Astrocyte of the cerebellum (primary cell): ENCODE measurements around the gene ARF1.

ENCODE experiments used
- DNase-seq: peaks from one replicate; pipeline ENCODE4 v3.0.0-alpha.2; 2011; ENCODE audit warnings: low read depth
- H3K4me3 ChIP-seq: 2 replicates; pipeline ENCODE4 v1.5.1; 2011; ENCODE audit warnings: mild to moderate bottlenecking, low read depth, low read length, moderate library complexity
- in situ Hi-C: cut with HindIII; loops from 2 replicates; pipeline ENCODE4 v1.10.0; 2017; ENCODE audit warnings: low sequenced_read_pairs
- TF ChIP-seq, protein P1 (sequence below): IDR thresholded peaks from 2 replicates; pipeline ENCODE4 v1.5.1; 2012; ENCODE audit warnings: low read length, low read depth, moderate library complexity, mild to moderate bottlenecking; ENCODE audit errors: missing control alignments

The ARF1 gene

DNA sequence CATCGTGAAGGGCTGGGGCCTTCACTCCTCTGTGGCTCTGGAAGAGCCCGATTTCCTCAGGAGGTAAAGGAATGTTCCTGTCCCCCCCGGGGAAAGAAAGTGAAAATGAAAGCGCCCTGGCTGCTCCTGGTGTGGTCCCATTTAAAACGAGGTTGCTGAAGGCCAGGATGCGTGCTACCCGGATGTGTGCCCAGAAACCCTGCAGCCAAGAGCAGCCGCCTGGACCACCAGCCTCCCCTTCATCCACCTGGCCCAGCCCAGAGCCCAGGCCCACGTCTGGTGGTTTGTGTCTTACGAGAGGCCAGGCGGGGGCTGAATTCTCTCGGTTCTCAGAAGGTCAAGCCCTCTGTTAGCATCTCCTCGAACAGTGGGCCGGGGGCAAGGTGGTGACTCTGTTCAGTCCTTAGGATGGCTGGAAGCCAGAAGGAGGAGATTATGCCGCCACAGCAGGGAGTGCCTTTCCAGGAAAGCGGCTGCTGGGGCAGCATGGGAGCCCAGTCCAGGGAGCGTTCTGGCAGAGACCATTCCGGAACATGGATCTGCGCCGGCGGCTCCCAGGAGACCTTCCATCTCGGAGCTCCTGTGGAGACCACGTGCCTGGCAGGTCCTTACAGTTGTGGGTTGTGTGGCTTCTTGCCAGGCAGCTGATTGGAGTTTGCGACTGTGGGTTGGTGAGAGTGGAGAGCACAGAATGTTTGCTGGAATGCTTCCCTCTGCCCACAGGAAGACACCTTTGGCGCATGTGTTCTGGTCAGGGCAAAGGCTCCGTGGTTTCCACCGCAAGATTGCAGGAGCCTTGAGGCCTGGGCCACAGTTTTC, 58.9 kb downstream of the ARF1 start:
- TF ChIP-seq, protein P1, sequence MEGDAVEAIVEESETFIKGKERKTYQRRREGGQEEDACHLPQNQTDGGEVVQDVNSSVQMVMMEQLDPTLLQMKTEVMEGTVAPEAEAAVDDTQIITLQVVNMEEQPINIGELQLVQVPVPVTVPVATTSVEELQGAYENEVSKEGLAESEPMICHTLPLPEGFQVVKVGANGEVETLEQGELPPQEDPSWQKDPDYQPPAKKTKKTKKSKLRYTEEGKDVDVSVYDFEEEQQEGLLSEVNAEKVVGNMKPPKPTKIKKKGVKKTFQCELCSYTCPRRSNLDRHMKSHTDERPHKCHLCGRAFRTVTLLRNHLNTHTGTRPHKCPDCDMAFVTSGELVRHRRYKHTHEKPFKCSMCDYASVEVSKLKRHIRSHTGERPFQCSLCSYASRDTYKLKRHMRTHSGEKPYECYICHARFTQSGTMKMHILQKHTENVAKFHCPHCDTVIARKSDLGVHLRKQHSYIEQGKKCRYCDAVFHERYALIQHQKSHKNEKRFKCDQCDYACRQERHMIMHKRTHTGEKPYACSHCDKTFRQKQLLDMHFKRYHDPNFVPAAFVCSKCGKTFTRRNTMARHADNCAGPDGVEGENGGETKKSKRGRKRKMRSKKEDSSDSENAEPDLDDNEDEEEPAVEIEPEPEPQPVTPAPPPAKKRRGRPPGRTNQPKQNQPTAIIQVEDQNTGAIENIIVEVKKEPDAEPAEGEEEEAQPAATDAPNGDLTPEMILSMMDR: no peak
- in situ Hi-C loops: no loop called here
- DNase-seq: peak; percentile 51
- H3K4me3 ChIP-seq: peak overlapping the region; percentile 95

DNA sequence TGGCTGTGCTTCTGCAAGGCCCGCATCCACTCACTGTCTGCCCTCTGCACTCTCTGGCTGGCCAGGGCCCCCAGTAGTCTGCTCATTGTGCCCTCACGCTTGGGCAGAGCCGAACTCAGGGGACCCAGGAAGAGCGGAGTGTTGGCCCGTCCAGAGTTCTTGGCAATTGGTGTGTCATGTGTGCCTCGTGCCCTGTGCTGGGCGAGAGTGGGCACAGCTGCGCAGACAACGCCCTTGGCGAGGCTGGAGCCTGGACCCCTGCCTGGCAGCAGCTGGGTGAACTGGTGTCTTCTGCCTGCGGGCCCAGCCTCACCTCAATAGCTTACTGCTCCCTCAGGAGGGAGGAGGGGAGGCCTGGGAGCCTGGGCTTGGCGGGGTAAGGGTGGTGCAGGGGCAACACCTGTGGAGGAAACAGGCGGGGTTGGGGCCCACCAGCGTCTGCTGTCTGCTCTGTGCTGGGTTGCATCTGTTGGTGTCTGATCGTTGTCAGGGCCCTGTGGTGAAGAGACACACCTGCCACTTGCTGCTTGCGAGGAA, 59.7 kb downstream of the ARF1 start:
- TF ChIP-seq, protein P1: no peak
- peak overlapping the region; percentile 95 for H3K4me3 ChIP-seq
- in situ Hi-C loops: no loop called here
- DNase-seq: no peak

- no peak for DNase-seq
- TF ChIP-seq, protein P1: no peak
- H3K4me3 ChIP-seq: no peak overlapping the region
- in situ Hi-C loops: no loop called here
These were observed 60.2 kb downstream of the ARF1 start for GRCh38 chr1:228142701-228143136.

DNA sequence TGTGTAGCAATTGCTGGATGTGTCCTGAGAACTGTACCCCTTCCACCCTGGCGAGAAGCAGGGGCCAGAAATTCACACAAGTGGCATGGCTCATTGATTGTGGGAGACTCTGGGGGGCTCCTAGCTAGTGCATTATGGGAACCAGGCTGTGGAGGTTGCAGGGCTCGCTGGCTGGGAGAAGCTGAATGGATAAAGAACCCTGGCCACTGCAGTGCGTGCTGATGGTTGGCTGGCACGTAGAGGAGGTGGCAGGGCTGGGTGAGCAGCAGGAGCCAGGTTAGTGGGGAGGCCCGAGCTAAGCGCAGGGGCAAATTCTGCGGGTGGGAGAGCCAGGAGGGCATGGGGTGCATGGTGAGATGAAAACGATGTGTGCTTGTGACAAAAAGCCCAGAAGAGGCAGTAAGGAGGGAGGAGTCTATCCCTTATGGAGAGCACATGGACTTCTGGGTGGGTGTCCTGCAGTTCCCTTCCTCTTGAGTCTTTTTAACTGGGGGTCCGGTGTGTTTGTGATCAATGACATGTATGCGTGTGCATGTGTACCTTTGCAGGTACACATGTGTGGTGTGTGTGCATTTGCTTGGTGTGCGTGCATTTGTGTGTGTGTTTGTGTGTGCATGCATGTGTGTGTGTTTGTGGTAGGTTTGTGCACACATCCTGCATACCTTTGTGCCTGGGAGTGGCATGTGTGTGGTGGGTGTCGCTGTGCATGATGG, 61.1 kb downstream of the ARF1 start:
- no peak overlapping the region for H3K4me3 ChIP-seq
- DNase-seq: no peak
- TF ChIP-seq, protein P1: no peak
- in situ Hi-C loops: no loop called here

DNA sequence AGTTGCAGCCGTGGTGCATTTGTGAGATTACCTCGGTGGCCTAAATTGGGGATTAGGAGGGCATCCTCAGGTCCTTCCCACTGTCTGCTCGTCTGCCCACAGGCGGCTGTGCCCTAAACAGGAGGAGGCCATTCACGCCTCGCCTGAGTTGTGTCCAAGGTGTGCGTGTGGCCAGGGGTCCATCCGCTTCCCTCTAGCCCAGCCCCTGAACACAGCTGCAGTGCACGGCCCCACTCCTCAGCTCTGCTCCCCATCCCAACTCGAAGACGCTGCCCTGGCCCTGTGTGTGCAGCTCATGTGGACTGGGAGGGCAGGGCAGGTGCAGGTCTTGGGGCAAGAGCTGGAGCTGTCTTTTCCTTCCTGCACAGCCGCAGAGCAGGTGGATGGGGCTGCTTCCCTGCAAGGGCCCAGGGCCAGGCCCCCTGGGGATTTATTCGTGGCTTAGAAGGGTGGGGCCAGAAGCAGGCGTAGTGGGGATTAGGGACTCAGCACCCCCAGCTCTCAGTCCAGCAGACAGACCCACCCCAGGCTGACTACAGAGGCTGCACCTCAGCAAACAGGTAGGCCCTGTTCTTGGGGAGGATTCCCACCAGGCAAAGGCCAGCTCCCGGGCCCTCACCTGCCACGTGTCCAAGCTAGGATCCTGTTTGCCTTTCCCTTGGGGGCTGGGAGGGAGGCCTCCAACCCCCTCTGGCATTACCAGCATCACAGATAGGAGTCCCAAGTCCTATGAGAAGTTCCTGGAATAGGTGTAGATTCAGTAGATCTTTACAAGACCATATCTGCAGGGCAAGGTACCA, 61.9 kb downstream of the ARF1 start:
- TF ChIP-seq, protein P1: no peak
- no peak for DNase-seq
- no peak overlapping the region for H3K4me3 ChIP-seq
- in situ Hi-C loops: no loop called here

DNA sequence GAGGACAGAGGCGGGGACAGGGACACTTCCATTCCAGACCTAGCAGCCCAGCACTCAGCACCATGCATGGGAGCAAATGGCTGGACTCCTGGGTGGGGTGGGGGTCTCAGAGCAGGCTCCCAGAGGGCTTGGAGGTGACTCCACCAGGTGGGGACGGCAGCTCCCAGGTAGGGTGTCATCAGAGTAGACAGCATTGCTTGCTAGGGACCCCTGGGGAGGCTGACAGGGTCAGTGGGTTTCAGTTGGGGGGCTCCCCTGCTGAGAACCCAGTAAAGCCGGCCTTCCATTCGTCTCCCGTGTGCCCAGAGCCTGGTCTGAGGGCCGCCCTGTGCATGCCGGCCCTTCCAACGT, 62.5 kb downstream of the ARF1 start:
- TF ChIP-seq, protein P1: no peak
- in situ Hi-C loops: no loop called here
- H3K4me3 ChIP-seq: no peak overlapping the region
- no peak for DNase-seq
